PFSK-1 (cell line): ENCODE data around the gene GRID1.

Source experiments
- POLR2AphosphoS5 ChIP-seq: IDR thresholded peaks from 2 replicates; pipeline ENCODE4 v1.6.1; 2012; ENCODE audit warnings: low read depth, mild to moderate bottlenecking, control low read depth, low read length, moderate library complexity
- REST ChIP-seq, 2 experiments: IDR thresholded peaks; 2 replicates each; pipeline versions ENCODE4 v1.6.1 to v1.8.0; 2011 to 2012; ENCODE audit warnings: low read depth in 2 of 2, low read length in 2 of 2, control low read depth in 1 of 2, inconsistent platforms in 1 of 2, mild to moderate bottlenecking in 1 of 2, moderate library complexity in 1 of 2; ENCODE audit not compliant: insufficient read depth in 1 of 2
- SIN3A ChIP-seq: IDR thresholded peaks from 2 replicates; pipeline ENCODE4 v1.6.1; 2012; ENCODE audit warnings: mild to moderate bottlenecking, low read length, moderate library complexity, borderline replicate concordance; ENCODE audit not compliant: insufficient read depth
- TAF1 ChIP-seq: IDR thresholded peaks from 2 replicates; pipeline ENCODE4 v1.6.1; 2012; ENCODE audit warnings: low read length, control low read depth, borderline replicate concordance; ENCODE audit not compliant: insufficient read depth

GRCh38 chr10:85961479-85962067, 405.0 kb downstream of the GRID1 start:
- TF ChIP-seq POLR2AphosphoS5, result no peak
- TF ChIP-seq REST (IDR thresholded peaks at IDR 0.05; ENCODE audit: insufficient read depth in 1 of 2, low read depth in 2 of 2, low read length in 2 of 2), result no peak
- TF ChIP-seq SIN3A, result no peak
- no peak for TF ChIP-seq TAF1
